GM18505 (cell line): ENCODE measurements around the gene SDE2.
A peak's percentile ranks its signal among the peaks of the same experiment; 100 is the strongest.

Source experiments
- ATAC-seq: cut with Tn5 transposase; IDR thresholded peaks from one replicate; pipeline ENCODE4 v1.9.1; 2021; ENCODE audit not compliant: unreplicated experiment
- POLR2A ChIP-seq: IDR thresholded peaks from 4 replicates; pipeline ENCODE4 v1.6.1; 2011; ENCODE audit warnings: borderline replicate concordance; ENCODE audit not compliant: insufficient read depth, insufficient read length; ENCODE audit errors: extremely low read depth

Gene SDE2

GRCh38 chr1:225999227-225999911 is at the start of gene SDE2:
SDE2 (minus strand) TSS chr1:225999343; CDS start chr1:225999312, 31 bp downstream.
- ATAC-seq, result peak; percentile 78
- TF ChIP-seq POLR2A, result peak; percentile 100

GRCh38 chr1:226048886-226049285 is 49.7 kb upstream of the SDE2 start:
- ATAC-seq, result no peak
- TF ChIP-seq POLR2A, result no peak

- TF ChIP-seq POLR2A, result no peak
- no peak for ATAC-seq
These were observed 48.4 kb upstream of the SDE2 start for GRCh38 chr1:226047495-226047894.

DNA sequence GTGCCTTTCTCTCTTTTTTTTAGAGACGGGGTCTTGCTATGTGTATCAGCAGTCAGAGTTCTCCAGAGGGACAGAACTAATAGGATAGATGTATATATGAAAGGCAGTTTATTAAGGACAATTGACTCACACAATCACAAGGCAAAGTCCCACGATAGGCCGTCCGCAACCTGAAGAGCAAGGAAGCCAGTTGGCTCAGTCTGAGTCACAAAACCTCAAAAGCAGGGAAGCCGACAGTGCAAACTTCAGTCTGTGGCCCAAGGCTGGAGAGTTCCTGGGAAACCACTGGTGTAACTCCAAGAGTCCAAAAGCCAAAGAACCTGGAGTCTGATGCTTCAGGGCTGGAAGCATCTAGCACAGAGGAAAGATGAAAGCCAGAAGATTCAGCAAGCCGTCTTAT is 47.1 kb upstream of the SDE2 start:
- ATAC-seq, result no peak
- no peak for TF ChIP-seq POLR2A

- ATAC-seq, result no peak
- no peak for TF ChIP-seq POLR2A
These were observed 45.5 kb upstream of the SDE2 start for GRCh38 chr1:226044514-226045101.

DNA sequence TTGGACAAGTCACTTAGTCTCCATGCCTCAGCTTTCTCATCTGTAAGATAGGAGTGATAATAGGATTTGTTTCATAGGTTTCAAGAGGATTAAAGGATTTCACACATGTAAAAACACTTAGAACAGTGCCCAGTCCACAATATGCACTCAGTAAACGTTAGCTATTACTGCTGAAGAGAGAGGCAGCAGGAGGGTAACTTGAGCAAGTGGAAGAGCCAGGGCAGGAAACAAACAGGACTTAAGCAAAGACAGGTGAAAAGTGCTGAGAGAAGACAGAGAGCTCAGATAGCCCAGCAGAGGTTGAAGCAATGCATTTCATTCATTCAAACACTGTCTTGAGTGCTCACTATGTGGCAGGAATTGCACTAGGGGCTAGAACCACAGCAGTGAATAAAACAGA is 42.3 kb upstream of the SDE2 start:
- no peak for ATAC-seq

GRCh38 chr1:226038661-226039060 is 39.5 kb upstream of the SDE2 start:
- TF ChIP-seq POLR2A, result no peak
- ATAC-seq, result no peak

More for the DNA sequence above, 42.3 kb upstream of the SDE2 start:
- no peak for TF ChIP-seq POLR2A

DNA sequence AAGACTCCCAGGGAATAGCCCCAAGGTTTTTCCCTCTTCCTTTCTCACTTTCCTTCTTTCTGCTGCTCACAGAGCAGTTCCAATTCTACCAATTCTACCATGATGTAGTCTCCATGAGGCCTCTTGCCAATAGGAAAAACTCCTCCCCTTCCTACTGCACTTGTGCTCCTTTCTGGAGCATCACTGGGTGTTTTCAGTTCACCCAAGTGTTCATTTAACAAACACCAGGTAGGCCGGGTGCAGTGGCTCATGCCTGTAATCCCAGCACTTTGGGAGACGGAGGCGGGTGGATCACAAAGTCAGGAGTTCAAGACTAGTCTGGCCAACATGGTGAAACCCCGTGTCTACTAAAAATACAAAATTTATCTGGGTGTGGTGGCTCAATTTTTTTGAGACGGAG is 36.8 kb upstream of the SDE2 start:
- no peak for ATAC-seq
- no peak for TF ChIP-seq POLR2A

- no peak for TF ChIP-seq POLR2A
- no peak for ATAC-seq
These were observed 35.3 kb upstream of the SDE2 start for GRCh38 chr1:226034482-226034881.

DNA sequence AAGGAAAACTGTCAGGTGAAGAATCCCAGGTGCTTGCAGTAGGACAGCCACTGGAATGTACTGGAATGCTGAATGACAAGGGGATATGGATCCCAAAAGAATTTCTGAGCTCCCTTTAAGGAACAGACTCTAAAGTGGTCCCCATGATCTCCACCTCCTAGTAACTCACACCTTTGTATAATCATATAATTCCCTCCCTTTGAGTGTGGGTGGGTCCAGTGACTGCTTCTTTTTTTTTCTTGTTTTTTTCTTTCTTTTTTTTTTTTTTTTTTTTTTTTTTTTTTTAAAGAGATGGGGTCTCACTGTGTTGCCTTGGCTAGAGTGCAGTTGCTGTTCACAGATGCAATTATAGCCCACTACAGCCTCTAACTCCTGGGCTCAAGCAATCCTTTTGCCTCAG is 34.8 kb upstream of the SDE2 start:
- TF ChIP-seq POLR2A, result no peak
- no peak for ATAC-seq

DNA sequence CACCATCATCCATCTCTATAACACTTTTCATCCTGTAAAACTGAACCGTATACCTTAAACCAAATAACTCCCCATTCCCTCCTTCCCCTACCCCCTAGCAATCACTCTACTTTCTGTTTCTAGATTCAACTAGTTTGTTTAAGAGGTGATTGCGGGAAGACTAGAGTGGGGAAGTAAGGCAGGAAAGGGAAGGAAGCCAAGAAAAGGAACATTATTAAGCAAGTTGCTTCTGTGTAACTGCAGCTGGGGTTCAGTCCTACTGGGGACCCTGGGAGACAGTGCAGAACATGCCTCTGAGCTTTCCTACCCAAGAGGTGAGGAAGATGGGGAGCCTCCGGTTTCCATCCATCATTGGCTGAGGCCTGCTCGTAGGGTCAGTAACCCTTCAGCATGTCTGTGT is 34.4 kb upstream of the SDE2 start:
- no peak for ATAC-seq
- no peak for TF ChIP-seq POLR2A

DNA sequence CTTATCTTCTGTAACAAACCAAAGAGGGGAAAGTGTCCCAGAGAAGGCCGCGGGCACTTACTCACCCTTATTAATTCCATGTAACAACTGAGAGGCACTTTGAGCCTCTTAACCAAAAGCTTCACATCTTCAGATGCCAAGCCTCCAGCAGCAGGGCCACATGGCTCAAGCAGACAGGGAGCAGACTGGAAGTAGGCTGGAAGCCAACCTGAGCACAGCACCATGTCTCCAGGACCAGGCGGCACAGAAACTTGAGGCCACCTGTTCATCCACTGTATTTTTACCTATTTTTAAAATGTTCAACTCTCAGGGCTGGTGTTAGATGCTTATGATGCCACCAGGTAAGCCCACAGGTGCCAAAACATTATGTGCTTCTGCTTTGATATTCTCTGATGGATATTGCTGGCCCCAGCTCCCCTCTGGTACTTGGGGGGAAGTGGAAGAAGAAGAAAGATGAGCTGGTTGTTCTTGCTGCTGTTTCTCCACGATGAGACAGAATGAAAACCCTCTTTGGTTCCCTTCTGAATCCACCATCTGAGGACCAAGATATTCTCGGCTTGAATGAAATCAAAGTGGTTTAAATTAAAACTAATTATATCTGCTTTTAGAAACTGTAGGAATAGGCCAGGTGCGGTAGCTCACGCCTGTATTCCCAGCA is 30.6 kb upstream of the SDE2 start:
- no peak for ATAC-seq

DNA sequence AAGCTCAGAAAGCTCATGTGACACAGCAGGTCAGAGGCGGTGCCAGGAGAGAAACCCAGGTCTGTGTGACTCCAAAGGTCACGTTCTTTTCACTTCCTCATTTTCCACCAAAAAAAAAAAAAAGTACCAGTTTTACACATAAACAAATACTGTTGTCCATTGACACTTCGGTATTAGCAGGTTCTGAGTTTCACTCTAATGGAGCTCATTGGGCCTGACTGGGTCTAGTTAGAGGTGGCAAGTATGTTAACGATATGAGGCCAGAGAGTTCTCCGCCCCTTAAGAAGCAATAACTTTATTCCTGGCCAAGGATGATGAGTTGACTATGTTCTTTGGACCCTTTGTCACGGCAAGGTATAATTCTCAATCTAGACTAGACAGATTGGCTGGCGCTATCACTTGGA is 30.0 kb upstream of the SDE2 start:
- TF ChIP-seq POLR2A, result no peak
- ATAC-seq, result peak; percentile 82

More for the DNA sequence above, 30.6 kb upstream of the SDE2 start:
- TF ChIP-seq POLR2A, result no peak
